ENCODE results near the gene MYBBP1A. TPM values are rescaled to one million over a fixed set of nuclear protein-coding genes. Genes with fewer than 3 reads are reported as not detected.

The MYBBP1A gene
- total and polyA plus RNA-seq, 2 of the 8 experiments (the other 6 are each of a cell fraction or from before 2014, with no cell fraction given), result 46.8 to 151 TPM

DNA sequence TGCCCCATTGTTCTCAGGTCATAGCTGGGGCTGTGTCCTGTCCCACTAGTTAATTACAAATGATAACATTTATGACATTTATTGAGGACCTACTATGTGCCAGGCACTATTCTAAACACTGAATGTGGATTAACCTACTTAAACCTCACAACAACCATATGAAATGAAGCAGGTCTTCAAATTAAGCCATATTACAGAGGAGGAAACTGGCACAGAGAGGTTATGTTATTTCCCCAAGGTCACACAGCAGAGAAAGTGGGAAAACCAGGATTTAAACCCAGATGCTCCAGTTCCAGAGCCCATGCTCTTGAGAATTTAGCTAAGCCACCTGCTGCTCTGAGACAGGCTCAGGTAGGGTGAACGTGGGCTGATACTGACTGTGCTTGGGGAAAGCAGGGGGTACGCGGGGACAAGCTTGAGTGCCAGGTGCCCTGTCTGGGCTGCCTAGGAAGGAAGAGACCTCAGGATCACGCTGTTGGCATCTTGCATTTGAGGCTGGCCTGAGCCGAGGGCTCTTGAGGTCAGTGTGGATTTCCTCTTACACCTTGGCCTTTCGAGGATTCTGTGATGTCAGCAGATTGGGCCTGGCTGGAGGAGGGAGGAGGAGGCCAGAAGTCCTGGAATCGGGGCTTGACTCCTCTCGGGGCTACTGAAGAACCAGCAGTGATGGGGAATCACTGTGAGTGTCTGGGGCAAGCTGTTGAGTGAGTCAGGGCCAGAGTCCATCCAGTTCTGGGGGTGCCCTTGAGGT lies 47.6 kb downstream of the MYBBP1A start:
- H3K23me2 ChIP-seq (ENCODE audit: low read depth, low read length), result no peaks in the 10 kb centered on the region
- no peak overlapping the region for H3K4me3 ChIP-seq (ENCODE audit: extremely low read depth in 1 of 4, insufficient read depth in 2 of 4, low read depth in 3 of 4, low read length in 4 of 4)
- H2BK15ac ChIP-seq (ENCODE audit: low read length), result no peak overlapping the region
- H4K20me1 ChIP-seq (replicated peaks in 1 of 2; ENCODE audit: control insufficient read depth in 1 of 2, insufficient read depth in 2 of 2, low read length in 2 of 2), result no peaks in the 10 kb centered on the region
- H3K14ac ChIP-seq (ENCODE audit: insufficient read length), result no peak overlapping the region
- H3K27me3 ChIP-seq (replicated peaks in 1 of 4; ENCODE audit: control insufficient read depth in 3 of 4, extremely low read depth in 1 of 4, insufficient read depth in 3 of 4, low read length in 3 of 4), result no peaks in the 10 kb centered on the region; a peak in 3 of 7 replicates
- H3K23ac ChIP-seq (ENCODE audit: insufficient read length), result no peak overlapping the region
- H3K9ac ChIP-seq (replicated peaks in 1 of 4; ENCODE audit: extremely low read depth in 1 of 4, low read depth in 3 of 4, low read length in 3 of 4), result no peak overlapping the region
- peaks cover 0 to 3% (median 0%) of the 10 kb centered on the region in 4 experiments; a peak in 1 of 7 replicates for H3K4me1 ChIP-seq (replicated peaks in 1 of 4; ENCODE audit: control insufficient read depth in 3 of 4, insufficient read depth in 4 of 4, low read length in 3 of 4)
- TF ChIP-seq KDM1A (IDR thresholded peaks at IDR 0.05; ENCODE audit: borderline replicate concordance, low read length), result peak; percentile 54; the same call in 1 of the 2 replicates
- TF ChIP-seq, protein P1, sequence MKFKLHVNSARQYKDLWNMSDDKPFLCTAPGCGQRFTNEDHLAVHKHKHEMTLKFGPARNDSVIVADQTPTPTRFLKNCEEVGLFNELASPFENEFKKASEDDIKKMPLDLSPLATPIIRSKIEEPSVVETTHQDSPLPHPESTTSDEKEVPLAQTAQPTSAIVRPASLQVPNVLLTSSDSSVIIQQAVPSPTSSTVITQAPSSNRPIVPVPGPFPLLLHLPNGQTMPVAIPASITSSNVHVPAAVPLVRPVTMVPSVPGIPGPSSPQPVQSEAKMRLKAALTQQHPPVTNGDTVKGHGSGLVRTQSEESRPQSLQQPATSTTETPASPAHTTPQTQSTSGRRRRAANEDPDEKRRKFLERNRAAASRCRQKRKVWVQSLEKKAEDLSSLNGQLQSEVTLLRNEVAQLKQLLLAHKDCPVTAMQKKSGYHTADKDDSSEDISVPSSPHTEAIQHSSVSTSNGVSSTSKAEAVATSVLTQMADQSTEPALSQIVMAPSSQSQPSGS (IDR thresholded peaks at IDR 0.05; ENCODE audit: low read length), result no peak
- ChIA-PET POLR2A (ENCODE audit: partially characterized antibody) (interaction anchor here (1.3 kb wide), 1 partner anchor 364 kb away, joined by 3 read pairs; no protein-coding TSS in a partner anchor), CTCF (ENCODE audit: partially characterized antibody) (interaction anchor here (0.6 to 1.7 kb wide), 5 partner anchors 15 to 86 kb away, joined by 3 to 4 read pairs (median 3); partner anchors contain the start of gene GGT6)
- no peak overlapping the region for H3K56ac ChIP-seq (replicated peaks; ENCODE audit: insufficient read length, low read depth, low read length)
- H3K9me3 ChIP-seq (ENCODE audit: insufficient read depth in 2 of 2, low read depth in 1 of 2, low read length in 1 of 2), result no peaks in the 10 kb centered on the region
- no peak overlapping the region for H3K27ac ChIP-seq (ENCODE audit: low read depth, low read length)
- no peak overlapping the region for H2AFZ ChIP-seq (ENCODE audit: low read length)
- H3K4ac ChIP-seq (replicated peaks; ENCODE audit: insufficient read length, low read depth, low read length), result no peak overlapping the region
- H3K18ac ChIP-seq (ENCODE audit: extremely low read depth, low read length), result no peak overlapping the region
- H3K4me2 ChIP-seq (ENCODE audit: insufficient read depth in 1 of 2, low read depth in 2 of 2, low read length in 2 of 2), result no peak overlapping the region
- no peak overlapping the region for H4K91ac ChIP-seq (replicated peaks; ENCODE audit: insufficient read length, low read length)
- 87% methylated on average over 8 of the region's 8 CpGs; no CpG with 5 or more reads in 1 of the 2 experiments for WGBS, 2 experiments (ENCODE audit: extremely low coverage in 1 of 2, insufficient coverage in 1 of 2, insufficient read length in 1 of 2, insufficient replicate concordance in 2 of 2, low coverage in 1 of 2, low lambda C conversion rate in 2 of 2, missing lambda C conversion rate in 1 of 2)
- H3K79me1 ChIP-seq (ENCODE audit: low read depth, low read length), result no peaks in the 10 kb centered on the region; the same call in 1 of the 2 replicates
- FAIRE-seq, result no peak
- no peak overlapping the region for H2AK5ac ChIP-seq (ENCODE audit: low read depth, low read length)
- no peaks in the 10 kb centered on the region for H3K79me2 ChIP-seq (ENCODE audit: control insufficient read depth in 1 of 2, insufficient read depth in 2 of 2, low read length in 2 of 2)
- no peak overlapping the region for H4K5ac ChIP-seq (ENCODE audit: insufficient read length, low read depth, low read length)
- H2BK12ac ChIP-seq (ENCODE audit: low read depth, low read length), result no peak overlapping the region
- DNase-seq (ENCODE audit: low read depth in 1 of 2, low spot score in 2 of 2), result no peak
- H3K36me3 ChIP-seq (ENCODE audit: control insufficient read depth in 2 of 4, insufficient read depth in 4 of 4, low read length in 3 of 4), result no peaks in the 10 kb centered on the region
- H2BK20ac ChIP-seq (ENCODE audit: low read length), result no peak overlapping the region
- H2BK120ac ChIP-seq (replicated peaks; ENCODE audit: low read depth, low read length), result no peak overlapping the region
- no peak overlapping the region for H2BK5ac ChIP-seq (ENCODE audit: low read depth, low read length)
- H4K8ac ChIP-seq (ENCODE audit: extremely low read depth, insufficient read depth, low read length), result no peak overlapping the region
